T-helper 17 cell (primary cell): Measurements from ENCODE around the gene GNA12. TPM values are rescaled to one million over a fixed set of nuclear protein-coding genes. Genes with fewer than 3 reads are reported as not detected.

Experiments
- ATAC-seq: fragments of 150-1000 bp; cut with Tn5 transposase; 2 replicates; pipeline ENCODE4 v1.10.0; 2021; ENCODE audit warnings: mild to moderate bottlenecking, moderate library complexity
- DNase-seq, 3 donors: peaks; one replicate each; pipeline versions ENCODE4 v3.0.0 to v3.0.0-alpha.2; 2020 to 2021
- H3K9me3 ChIP-seq: one replicate; pipeline ENCODE4 v1.7.0; 2013; ENCODE audit warnings: low read length, mild to moderate bottlenecking; ENCODE audit not compliant: control insufficient read depth, poor library complexity, severe bottlenecking
- H3K27ac Mint-ChIP-seq: one replicate; pipeline ENCODE4 v1.8.0; 2022; ENCODE audit warnings: mild to moderate bottlenecking, moderate library complexity, mixed read lengths
- H3K27me3 Mint-ChIP-seq: one replicate; pipeline ENCODE4 v1.8.0; 2022; ENCODE audit warnings: mixed read lengths
- H3K36me3 Mint-ChIP-seq: one replicate; pipeline ENCODE4 v1.8.0; 2022; ENCODE audit warnings: low read depth, mixed read lengths
- H3K4me1 Mint-ChIP-seq: one replicate; pipeline ENCODE4 v1.8.0; 2022; ENCODE audit warnings: mild to moderate bottlenecking, mixed read lengths
- H3K4me3 Mint-ChIP-seq: one replicate; pipeline ENCODE4 v1.8.0; 2022; ENCODE audit warnings: mild to moderate bottlenecking, moderate library complexity, mixed read lengths
- total RNA-seq, 4 donors: library from RNA in 2 of 4; stranded (reverse) in 2 of 4; gene quantifications; one replicate each; pipeline ENCODE4 v1.2.3 and lab custom pipeline; 2022 to 2026

The GNA12 gene
- total RNA-seq, 2 donors from 2014 or later = 13.5 to 19.2 TPM

DNA sequence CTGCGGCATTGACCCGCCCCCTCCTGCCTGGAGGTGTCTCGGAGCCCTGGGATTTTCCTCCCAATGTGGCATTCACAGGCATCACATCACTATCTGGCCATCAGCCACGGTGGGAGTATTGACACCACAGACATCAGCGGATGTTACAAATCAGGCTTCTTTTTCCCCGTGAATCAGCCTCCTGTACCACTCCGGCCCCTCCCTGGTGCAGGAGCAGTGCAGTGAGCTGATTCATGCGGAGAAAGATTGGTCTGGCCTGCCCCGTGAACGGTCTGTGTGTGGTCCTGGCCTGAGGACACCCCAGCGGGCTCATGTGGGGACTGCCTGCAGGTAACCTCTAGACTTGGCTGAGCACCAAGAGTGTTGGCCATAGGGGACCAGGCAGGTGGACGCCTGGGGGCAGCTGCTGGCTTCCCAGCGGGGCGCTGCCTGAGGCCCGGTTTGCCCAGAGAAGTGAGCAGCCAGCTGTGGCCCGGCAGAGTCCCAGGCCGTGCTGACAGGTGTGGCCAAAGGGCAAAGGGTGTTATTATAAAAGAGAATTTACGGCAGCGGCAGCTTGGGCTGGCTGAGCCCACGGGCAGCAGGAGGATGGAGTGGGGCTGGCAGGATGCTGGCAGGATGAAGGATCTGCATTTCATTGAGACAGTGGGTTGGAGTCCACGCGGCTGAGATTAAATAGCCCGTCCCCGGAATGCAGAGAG lies 32.1 kb upstream of the GNA12 start:
- Mint-ChIP-seq H3K36me3 (no peaks in the 10 kb centered on the region), H3K4me1 (peaks cover 27% of the 10 kb centered on the region), H3K4me3 (no peak overlapping the region), H3K27me3 (no peaks in the 10 kb centered on the region), H3K27ac (peak overlapping the region; percentile 45)
- no peaks in the 10 kb centered on the region for H3K9me3 ChIP-seq
- no peak for DNase-seq
- ATAC-seq = no peak

DNA sequence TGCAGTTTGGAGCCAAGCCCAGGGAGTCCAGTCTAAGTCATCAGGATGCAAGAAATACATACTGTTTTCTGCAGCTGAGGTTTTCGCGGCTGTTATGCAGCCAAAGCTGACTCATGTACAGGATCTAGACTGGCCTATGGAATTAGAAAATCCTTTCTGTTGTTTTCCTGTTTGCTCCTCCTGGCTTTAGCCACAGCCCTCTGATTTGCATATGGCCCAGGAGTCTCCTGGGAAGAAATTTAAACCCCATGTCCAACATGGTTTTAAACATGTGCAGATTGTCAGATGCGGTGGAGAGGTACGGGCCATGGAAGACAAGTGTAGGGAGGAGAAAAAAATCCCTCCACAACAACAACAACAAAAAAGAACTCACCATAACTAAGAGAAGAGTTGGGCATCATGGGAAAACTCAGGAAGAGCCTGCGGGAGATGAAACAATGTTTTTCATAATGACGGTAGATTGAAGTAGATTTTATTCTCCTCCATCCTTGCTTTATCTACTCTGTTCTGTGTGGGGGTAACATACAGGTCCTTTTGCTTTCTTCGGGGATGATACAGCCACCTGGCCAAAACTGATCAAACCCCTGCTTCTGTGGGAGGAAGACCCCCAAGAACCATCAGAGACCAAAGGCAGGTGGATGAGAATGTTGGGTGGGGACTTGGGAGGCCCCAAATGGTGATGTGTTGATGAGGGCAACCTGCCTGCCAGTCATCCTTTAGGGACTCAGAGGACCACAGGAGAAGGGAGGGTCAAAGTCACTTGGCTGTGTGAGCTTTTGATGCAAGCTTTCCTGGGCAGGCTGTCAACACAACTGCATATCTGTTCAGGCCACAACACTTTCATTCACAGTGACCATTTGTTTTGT lies 29.8 kb upstream of the GNA12 start:
- Mint-ChIP-seq H3K27ac (peak overlapping the region; percentile 56), H3K36me3 (no peaks in the 10 kb centered on the region), H3K4me1 (peaks cover 36% of the 10 kb centered on the region), H3K27me3 (no peaks in the 10 kb centered on the region), H3K4me3 (no peak overlapping the region)
- H3K9me3 ChIP-seq = no peaks in the 10 kb centered on the region
- ATAC-seq (no peak), DNase-seq (no peak)

DNA sequence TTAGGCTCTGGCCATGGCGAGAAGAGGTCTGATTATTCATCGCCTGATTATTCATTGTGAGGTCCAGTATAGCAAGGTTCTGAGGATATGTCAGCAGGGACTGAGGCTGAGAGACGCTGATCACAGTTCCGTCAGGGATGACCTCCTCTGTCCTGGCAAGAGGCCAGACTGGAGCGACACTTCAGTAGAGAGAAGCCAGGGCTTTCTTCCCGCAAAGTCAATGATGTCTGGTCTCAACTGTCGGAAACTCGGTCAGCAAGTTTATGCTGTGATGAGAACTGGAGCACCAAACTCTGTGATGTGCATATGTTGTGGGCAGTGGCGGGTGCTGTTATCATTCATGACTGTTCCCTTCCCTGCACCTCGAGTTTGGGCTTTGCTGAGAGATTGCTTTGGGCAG lies 29.0 kb upstream of the GNA12 start:
- H3K27ac Mint-ChIP-seq = peak overlapping the region; percentile 92
- no peaks in the 10 kb centered on the region for H3K9me3 ChIP-seq
- H3K27me3 Mint-ChIP-seq = no peaks in the 10 kb centered on the region
- DNase-seq (no peak), ATAC-seq (no peak)
- H3K36me3 Mint-ChIP-seq = no peaks in the 10 kb centered on the region
- peaks cover 28% of the 10 kb centered on the region for H3K4me1 Mint-ChIP-seq
- no peak overlapping the region for H3K4me3 Mint-ChIP-seq

DNA sequence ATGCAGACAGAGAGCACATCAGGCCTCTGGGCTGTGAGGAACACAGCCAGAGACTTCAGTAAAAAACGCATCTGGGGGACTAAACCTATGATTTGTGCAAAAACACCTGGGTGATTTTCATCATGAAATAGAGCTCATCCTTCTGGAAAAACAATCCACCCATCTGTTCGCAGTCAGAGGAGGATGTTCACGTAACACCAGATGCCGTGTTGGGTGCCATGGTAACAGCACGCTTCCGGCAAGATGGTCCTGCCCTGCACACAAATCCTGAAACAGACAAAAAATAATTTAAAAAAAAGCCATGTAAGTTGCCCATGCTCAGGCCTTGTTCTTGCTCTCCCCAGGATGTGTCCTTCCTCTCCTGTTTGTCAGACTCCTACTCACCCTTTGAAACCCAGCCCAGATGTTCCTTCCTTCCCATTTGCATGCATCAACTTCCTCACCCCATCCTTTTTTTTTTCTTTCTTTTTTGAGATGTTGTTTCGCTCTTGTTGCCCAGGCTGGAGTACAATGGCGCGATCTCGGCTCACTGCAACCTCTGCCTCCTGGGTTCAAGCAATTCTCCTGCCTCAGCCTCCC lies 28.3 kb upstream of the GNA12 start:
- no peaks in the 10 kb centered on the region for H3K9me3 ChIP-seq
- Mint-ChIP-seq H3K4me1 (peaks cover 25% of the 10 kb centered on the region), H3K36me3 (no peaks in the 10 kb centered on the region), H3K4me3 (peak overlapping the region; percentile 73), H3K27ac (peak overlapping the region; percentile 92), H3K27me3 (no peaks in the 10 kb centered on the region)
- no peak for DNase-seq
- ATAC-seq = no peak

DNA sequence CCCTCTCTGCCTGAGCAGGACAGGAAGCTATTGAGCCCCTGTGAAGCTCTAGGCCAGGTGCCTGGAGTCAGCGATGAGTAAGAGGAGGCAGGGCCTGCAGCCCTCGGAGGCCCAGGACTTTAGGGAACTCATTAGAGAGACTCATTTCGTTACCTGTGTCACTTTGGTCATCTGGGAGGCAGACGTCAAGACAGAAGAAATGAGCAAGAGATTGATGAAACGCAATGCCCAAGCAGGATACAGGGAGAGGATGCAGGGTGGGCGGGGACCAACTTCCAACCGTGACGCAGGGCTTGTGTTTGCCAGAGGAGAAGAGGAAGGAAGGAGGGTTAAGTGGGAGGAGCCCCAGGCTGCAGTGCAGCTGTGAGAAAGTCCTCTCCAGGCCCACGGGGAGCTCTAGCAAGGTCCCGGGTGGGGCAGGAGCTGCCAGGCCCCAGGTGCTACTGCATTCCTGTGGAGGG lies 26.4 kb upstream of the GNA12 start:
- DNase-seq (peak in 2 of 3 donors; percentile 18 to 34), ATAC-seq (peak; percentile 92)
- H3K9me3 ChIP-seq = no peaks in the 10 kb centered on the region
- Mint-ChIP-seq H3K27ac (peak overlapping the region; percentile 92), H3K36me3 (no peaks in the 10 kb centered on the region), H3K4me1 (peaks cover 25% of the 10 kb centered on the region), H3K4me3 (peak overlapping the region; percentile 95), H3K27me3 (no peaks in the 10 kb centered on the region)

DNA sequence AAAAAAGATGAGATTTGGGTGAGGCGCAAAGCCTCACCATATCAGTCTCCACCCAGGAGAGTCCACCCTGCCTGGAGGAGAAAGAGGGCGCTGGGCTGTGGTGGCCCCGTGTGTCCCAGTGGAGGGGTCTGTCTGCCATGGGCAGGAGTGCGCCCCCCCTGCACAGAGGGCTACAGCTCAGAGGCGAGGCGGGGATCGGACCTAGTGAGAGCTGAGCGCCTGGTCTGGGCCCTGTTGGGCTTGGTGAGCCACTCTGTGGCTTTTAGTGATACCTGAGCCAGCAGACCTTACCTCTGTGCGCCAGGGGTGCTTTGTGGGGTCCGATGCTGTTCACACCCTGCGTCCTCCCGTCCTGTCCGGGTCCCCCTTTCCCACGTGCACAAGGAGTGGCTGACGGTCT lies 25.9 kb upstream of the GNA12 start:
- H3K4me1 Mint-ChIP-seq = peaks cover 24% of the 10 kb centered on the region
- H3K4me3 Mint-ChIP-seq = peak overlapping the region; percentile 95
- no peaks in the 10 kb centered on the region for H3K36me3 Mint-ChIP-seq
- peak overlapping the region; percentile 92 for H3K27ac Mint-ChIP-seq
- no peaks in the 10 kb centered on the region for H3K9me3 ChIP-seq
- H3K27me3 Mint-ChIP-seq = no peaks in the 10 kb centered on the region
- DNase-seq = no peak
- no peak for ATAC-seq

DNA sequence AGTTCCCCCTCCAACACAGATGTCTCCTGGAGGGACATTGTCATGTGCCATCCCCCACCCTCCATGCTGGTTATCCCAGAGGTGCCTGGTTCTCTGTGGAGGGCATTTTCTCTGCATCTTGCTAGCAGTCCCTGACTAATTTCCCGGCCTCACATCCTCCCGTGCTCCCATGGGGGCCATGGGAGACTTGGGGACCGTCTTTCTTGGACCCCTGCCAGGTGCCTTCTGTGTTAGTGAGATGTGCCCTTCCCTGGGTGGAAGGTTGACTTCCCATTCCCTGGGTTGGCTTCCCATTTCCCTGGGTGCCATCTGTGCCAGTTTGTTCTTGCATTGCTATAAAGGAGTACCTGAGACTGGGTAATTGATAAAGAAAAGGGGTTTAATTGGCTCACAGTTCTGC lies 22.5 kb upstream of the GNA12 start:
- Mint-ChIP-seq H3K27ac (no peak overlapping the region), H3K27me3 (no peaks in the 10 kb centered on the region), H3K4me1 (peaks cover 30% of the 10 kb centered on the region), H3K36me3 (no peaks in the 10 kb centered on the region), H3K4me3 (no peak overlapping the region)
- no peak for ATAC-seq
- no peaks in the 10 kb centered on the region for H3K9me3 ChIP-seq
- no peak for DNase-seq

DNA sequence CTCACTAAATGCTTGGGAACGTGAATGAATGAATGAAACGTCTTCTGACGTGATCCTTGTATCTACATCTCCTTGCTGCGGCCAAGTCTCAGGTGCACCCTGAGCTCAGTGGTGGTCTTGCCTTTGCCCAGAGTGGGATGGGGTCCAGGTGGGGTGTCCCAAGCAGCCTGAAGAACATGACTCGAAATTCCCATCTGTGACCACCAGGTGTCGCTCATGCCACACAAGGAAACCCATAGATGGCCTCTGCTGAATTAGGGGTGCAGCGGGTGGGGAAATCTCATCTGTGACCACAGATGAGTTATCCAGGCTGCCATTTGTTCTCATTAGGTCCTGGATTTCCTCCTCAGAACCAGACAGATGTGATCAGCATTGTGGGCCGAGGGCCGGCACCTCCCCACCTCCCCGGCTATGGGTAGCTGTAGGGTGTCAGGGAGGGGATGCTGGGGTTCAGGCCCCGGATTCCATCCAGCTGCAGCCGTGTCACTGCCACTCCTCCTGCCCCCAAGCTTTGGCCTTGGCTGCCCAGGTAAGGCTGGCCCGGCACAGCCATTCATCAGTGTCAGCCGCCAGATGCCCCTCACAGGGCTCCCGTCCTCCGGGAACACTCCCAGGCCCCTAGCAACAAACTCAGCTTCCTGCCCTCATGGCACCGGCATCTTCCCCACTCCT lies 21.0 kb upstream of the GNA12 start:
- DNase-seq (peak; percentile 52 to 66 (median 57)), ATAC-seq (peak; percentile 58)
- Mint-ChIP-seq H3K27me3 (no peaks in the 10 kb centered on the region), H3K27ac (peak overlapping the region; percentile 77), H3K4me1 (peaks cover 21% of the 10 kb centered on the region), H3K36me3 (peaks cover 3% of the 10 kb centered on the region), H3K4me3 (peak overlapping the region; percentile 83)
- H3K9me3 ChIP-seq = no peaks in the 10 kb centered on the region

DNA sequence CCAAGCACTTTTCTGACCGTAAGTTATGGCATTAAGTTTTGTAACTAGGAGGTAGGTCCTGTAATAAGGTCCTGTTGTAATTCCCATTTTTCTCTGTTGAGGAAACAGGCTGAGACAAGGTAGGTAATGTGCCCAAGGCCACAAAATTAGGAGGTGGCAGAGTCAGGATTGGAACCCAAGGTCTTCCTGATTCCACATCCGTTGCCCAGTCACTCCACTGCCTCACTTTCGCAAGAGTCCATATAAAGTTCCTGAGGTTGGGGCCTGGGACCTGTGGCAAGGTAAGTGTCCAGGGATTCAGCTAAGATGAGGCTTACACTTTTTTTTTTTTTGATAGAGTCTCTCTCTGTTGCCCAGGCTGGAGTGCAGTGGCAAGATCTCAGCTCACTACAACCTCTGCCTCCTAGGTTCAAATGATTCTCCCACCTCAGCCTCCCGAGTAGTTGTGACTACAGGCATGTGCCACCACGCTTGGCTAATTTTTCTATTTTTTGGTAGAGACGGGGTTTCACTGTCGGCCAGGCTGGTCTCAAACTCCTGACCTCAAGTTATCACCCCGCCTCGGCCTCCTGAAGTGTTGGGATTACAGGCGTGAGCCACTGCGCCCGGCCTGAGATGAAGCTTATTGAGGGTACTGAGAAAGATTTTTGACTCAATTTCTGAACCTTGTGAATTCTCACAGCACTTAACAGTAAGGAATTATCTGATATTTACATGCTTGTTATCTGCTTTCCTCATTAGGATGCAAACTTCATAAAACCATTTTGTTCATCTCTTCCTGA lies 20.3 kb upstream of the GNA12 start:
- Mint-ChIP-seq H3K4me3 (peak overlapping the region; percentile 83), H3K36me3 (peaks cover 3% of the 10 kb centered on the region), H3K4me1 (peaks cover 18% of the 10 kb centered on the region), H3K27me3 (no peaks in the 10 kb centered on the region), H3K27ac (peak overlapping the region; percentile 77)
- ATAC-seq (no peak), DNase-seq (no peak)
- no peaks in the 10 kb centered on the region for H3K9me3 ChIP-seq

DNA sequence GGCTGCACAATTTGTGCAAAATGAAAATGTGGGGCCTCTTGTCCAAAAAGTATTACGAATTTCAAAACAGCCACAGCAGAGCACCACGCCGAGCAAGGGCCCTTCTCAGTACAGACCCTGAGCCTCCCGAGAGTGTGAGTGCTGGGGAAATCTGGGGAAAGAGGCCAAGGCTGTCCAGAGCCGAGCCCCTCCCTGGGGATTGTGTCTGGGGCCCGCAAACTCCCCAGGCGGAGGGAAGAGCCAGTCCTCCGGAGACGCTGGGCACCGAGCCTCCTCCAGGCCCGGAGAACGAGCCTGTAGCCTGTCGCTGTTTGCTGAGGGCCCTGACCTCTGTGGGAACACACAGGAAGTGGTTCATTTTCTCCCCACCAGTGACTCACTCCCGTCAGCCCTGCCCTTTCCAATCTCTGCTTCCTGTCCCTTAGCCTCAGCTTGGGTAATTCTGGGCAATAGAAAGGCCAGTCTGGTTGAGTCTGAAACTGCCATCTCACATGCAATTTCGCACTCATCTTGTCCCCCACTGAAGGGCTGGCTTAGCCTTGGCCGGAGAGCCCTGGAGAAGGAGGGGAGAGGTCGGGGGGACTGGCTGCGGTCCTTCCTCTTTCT lies 19.5 kb upstream of the GNA12 start:
- Mint-ChIP-seq H3K4me3 (peak overlapping the region; percentile 92), H3K27ac (peak overlapping the region; percentile 72), H3K27me3 (no peaks in the 10 kb centered on the region), H3K36me3 (peaks cover 3% of the 10 kb centered on the region), H3K4me1 (peaks cover 16% of the 10 kb centered on the region)
- H3K9me3 ChIP-seq = no peaks in the 10 kb centered on the region
- DNase-seq (peak in 2 of 3 donors; percentile 30 to 35), ATAC-seq (peak; percentile 90)

DNA sequence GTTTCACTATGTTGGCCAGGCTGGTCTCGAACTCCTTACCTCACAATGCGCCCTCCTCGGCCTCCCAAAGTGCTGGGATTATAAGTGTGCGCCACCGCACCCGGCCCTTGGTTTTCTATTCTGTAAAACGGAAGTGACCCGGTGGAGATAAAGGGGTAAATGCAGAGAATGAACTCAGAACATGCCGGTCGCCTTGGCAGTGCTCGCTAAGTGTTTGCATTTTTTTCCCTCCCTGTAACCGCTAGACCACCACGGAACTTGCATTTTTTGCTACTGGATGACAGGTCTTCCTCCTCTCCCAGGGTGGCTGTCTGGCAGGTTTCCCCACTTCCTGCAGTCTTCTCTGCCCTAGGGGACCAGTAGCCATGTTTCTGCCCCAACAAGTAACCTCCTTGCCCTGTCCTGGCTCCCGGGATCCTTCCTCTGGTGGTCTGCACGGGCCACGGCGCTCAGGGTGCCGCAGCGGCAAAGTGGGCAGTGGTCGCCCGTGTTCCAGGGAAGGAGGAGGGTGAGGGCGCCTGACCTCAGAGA lies 18.8 kb upstream of the GNA12 start:
- H3K36me3 Mint-ChIP-seq = peaks cover 3% of the 10 kb centered on the region

DNA sequence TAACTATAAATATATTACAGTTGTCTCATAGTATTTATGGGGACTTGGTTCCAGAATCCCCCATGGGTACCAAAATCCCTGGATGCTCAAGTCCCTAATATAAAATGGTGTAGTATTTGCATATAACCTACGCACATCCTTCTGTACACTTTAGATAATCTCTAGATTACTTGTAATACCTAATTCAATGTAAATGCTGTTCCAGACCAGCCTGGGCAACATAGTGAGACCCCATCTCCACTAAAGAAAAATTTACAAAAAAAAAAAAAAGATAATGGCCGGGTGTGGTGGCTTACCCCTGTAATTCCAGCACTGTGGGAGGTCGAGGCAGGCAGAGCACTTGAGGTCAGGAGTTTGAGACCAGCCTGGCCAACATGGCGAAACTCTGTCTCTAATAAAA lies 17.4 kb upstream of the GNA12 start:
- ATAC-seq (no peak), DNase-seq (no peak)
- Mint-ChIP-seq H3K36me3 (peaks cover 3% of the 10 kb centered on the region), H3K4me1 (peaks cover 13% of the 10 kb centered on the region), H3K27ac (no peak overlapping the region), H3K4me3 (no peak overlapping the region), H3K27me3 (no peaks in the 10 kb centered on the region)
- H3K9me3 ChIP-seq = no peaks in the 10 kb centered on the region

More for the DNA sequence above, 18.8 kb upstream of the GNA12 start:
- Mint-ChIP-seq H3K27me3 (no peaks in the 10 kb centered on the region), H3K4me1 (peaks cover 16% of the 10 kb centered on the region), H3K27ac (peak overlapping the region; percentile 72), H3K4me3 (no peak overlapping the region)
- no peaks in the 10 kb centered on the region for H3K9me3 ChIP-seq
- DNase-seq (no peak), ATAC-seq (no peak)
